Measurements from ENCODE around the gene SUN2. TPM values are rescaled to one million over a fixed set of nuclear protein-coding genes. Genes with fewer than 3 reads are reported as not detected.

SUN2 gene
- total and polyA plus RNA-seq, 8 donors = 58.1 to 174 (median 72.4) TPM

- intact Hi-C loops (cut with DNase I) = no loop called here
- H3K9me3 ChIP-seq = no peaks in the 10 kb centered on the region
- TF ChIP-seq CTCF (IDR thresholded peaks at IDR 0.05) = no peak
- DNase-seq (peak in 1 of 4 donors; percentile 65), ATAC-seq (no peak)
- peaks cover 0 to 100% of the 10 kb centered on the region in 2 donors for H3K36me3 ChIP-seq
- no peaks in the 10 kb centered on the region for H3K4me1 ChIP-seq
- no peak overlapping the region for H3K4me3 ChIP-seq
- H3K27me3 ChIP-seq = no peaks in the 10 kb centered on the region
- no peak overlapping the region for H3K27ac ChIP-seq
Measured at GRCh38 chr22:38742176-38742942, 13.4 kb downstream of the SUN2 start.

GRCh38 chr22:38741576-38741975 lies 14.2 kb downstream of the SUN2 start:
- no peak for TF ChIP-seq CTCF (IDR thresholded peaks at IDR 0.05)
- Histone ChIP-seq H3K9me3 (no peaks in the 10 kb centered on the region), H3K27ac (no peak overlapping the region), H3K27me3 (no peaks in the 10 kb centered on the region), H3K4me1 (no peaks in the 10 kb centered on the region), H3K36me3 (peaks cover 0 to 100% of the 10 kb centered on the region in 2 donors), H3K4me3 (no peak overlapping the region)
- intact Hi-C loops (cut with DNase I) = no loop called here
- ATAC-seq (no peak), DNase-seq (peak in 1 of 4 donors; percentile 19)

GRCh38 chr22:38741166-38741565 lies 14.6 kb downstream of the SUN2 start:
- no peak overlapping the region for H3K27ac ChIP-seq
- H3K36me3 ChIP-seq = peaks cover 0 to 100% of the 10 kb centered on the region in 2 donors
- TF ChIP-seq CTCF (IDR thresholded peaks at IDR 0.05) = no peak
- DNase-seq = peak in 1 of 4 donors; percentile 37
- no peaks in the 10 kb centered on the region for H3K9me3 ChIP-seq
- no peak for ATAC-seq
- no peak overlapping the region for H3K4me3 ChIP-seq
- H3K27me3 ChIP-seq = no peaks in the 10 kb centered on the region
- no peaks in the 10 kb centered on the region for H3K4me1 ChIP-seq
- intact Hi-C loops (cut with DNase I) = no loop called here

- ATAC-seq (no peak), DNase-seq (peak in 1 of 4 donors; percentile 57)
- H3K27me3 ChIP-seq = no peaks in the 10 kb centered on the region
- H3K9me3 ChIP-seq = no peaks in the 10 kb centered on the region
- H3K4me1 ChIP-seq = peaks cover 0 to 4% of the 10 kb centered on the region in 2 donors
- no peak overlapping the region for H3K27ac ChIP-seq
- intact Hi-C loops (cut with DNase I) = no loop called here
- no peak overlapping the region for H3K4me3 ChIP-seq
- TF ChIP-seq CTCF (IDR thresholded peaks at IDR 0.05) = no peak
- H3K36me3 ChIP-seq = peaks cover 0 to 100% of the 10 kb centered on the region in 2 donors
Measured at GRCh38 chr22:38740754-38741153, 15.0 kb downstream of the SUN2 start.

- peaks cover 0 to 100% of the 10 kb centered on the region in 2 donors for H3K36me3 ChIP-seq
- no peak overlapping the region for H3K27ac ChIP-seq
- ATAC-seq (no peak), DNase-seq (peak in 1 of 4 donors; percentile 68)
- H3K27me3 ChIP-seq = no peaks in the 10 kb centered on the region
- intact Hi-C loops (cut with DNase I) = no loop called here
- peaks cover 0 to 9% of the 10 kb centered on the region in 2 donors for H3K4me1 ChIP-seq
- TF ChIP-seq CTCF (IDR thresholded peaks at IDR 0.05) = no peak
- H3K9me3 ChIP-seq = no peaks in the 10 kb centered on the region
- H3K4me3 ChIP-seq = no peak overlapping the region
Measured at GRCh38 chr22:38740116-38740723, 15.6 kb downstream of the SUN2 start.
